MM.1S (cell line): Measurements from ENCODE around the gene ABCC6.

Source experiments
- EZH2 ChIP-seq: fragments of 300-600 bp; sonication (generic); optimal IDR thresholded peaks from 2 replicates; pipeline ENCODE3; 2017; ENCODE audit warnings: low read depth, mild to moderate bottlenecking, antibody characterized with exemption, low read length, mixed read lengths
- TF ChIP-seq, protein P1 (sequence below): fragments of 300-600 bp; sonication (generic); IDR thresholded peaks from 2 replicates; pipeline ENCODE4 v1.5.1; 2016; ENCODE audit warnings: antibody characterized with exemption, low read length, mixed read lengths

DNA sequence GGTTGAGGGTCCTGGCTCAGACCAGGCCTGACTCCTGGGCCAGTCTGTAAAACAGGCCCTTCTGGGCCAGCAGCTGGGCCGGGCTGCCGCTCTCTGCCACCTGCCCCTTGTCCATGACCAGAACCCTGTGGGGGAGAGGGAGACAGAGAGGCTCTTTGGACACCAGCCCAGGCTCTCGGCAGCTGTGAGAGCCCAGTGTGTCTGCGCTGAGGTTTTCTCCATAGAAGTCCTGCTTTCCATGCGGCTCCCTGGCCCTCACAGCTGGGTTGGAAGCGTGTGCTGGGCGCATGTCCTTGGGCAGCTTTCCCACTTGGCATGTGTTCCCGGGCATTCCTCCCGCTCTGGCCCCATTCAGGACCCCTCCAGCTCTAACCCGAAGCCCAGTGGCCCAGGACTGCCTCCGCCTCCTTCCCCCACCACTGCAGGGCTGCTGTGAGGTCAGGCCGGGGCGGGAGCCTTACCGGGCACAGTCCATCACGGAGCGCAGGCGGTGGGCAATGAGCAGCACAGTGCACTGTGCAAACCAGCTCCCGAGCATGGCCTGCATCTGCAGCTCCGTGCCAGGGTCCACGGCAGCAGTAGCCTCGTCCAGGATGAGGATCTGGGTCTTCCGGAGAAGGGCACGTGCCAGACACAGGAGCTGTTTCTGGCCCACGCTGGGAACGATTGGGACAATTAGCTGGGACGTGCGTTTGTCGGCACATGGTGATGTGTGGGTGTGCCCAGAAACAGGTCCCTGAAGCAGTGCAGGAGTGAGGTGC is 73.0 kb downstream of the ABCC6 start:
- TF ChIP-seq, protein P1, sequence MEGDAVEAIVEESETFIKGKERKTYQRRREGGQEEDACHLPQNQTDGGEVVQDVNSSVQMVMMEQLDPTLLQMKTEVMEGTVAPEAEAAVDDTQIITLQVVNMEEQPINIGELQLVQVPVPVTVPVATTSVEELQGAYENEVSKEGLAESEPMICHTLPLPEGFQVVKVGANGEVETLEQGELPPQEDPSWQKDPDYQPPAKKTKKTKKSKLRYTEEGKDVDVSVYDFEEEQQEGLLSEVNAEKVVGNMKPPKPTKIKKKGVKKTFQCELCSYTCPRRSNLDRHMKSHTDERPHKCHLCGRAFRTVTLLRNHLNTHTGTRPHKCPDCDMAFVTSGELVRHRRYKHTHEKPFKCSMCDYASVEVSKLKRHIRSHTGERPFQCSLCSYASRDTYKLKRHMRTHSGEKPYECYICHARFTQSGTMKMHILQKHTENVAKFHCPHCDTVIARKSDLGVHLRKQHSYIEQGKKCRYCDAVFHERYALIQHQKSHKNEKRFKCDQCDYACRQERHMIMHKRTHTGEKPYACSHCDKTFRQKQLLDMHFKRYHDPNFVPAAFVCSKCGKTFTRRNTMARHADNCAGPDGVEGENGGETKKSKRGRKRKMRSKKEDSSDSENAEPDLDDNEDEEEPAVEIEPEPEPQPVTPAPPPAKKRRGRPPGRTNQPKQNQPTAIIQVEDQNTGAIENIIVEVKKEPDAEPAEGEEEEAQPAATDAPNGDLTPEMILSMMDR, result no peak
- no peak for TF ChIP-seq EZH2
